K562 (cell line): ENCODE data around the gene ADSS1. TPM values are rescaled to one million over a fixed set of nuclear protein-coding genes. Genes with fewer than 3 reads are reported as not detected.

ENCODE experiments used
- ADNP ChIP-seq: fragments of 200-800 bp; sonication (Bioruptor generic); IDR thresholded peaks from 2 replicates; pipeline ENCODE4 v1.6.1; 2016; ENCODE audit warnings: missing genetic modification characterization, missing compliant biosample characterization
- ARID1B ChIP-seq: fragments of 450-650 bp; IDR thresholded peaks from 2 replicates; pipeline ENCODE4 v1.6.1; 2016; ENCODE audit warnings: antibody characterized with exemption, mild to moderate bottlenecking, inconsistent platforms
- BCLAF1 ChIP-seq, 2 experiments: fragments of 450-650 bp in 1 of 2; IDR thresholded peaks; 2 replicates each; pipeline ENCODE4 v1.6.1; 2011 to 2017; ENCODE audit warnings: low read depth in 2 of 2, antibody characterized with exemption in 1 of 2, borderline replicate concordance in 1 of 2, low read length in 1 of 2, mild to moderate bottlenecking in 1 of 2, mixed read lengths in 1 of 2; ENCODE audit not compliant: control insufficient read depth in 1 of 2
- CC2D1A ChIP-seq: fragments of 450-650 bp; IDR thresholded peaks from 2 replicates; pipeline ENCODE4 v1.6.1; 2017; ENCODE audit warnings: mild to moderate bottlenecking
- DEAF1 ChIP-seq: fragments of 450-650 bp; formaldehyde crosslinking; IDR thresholded peaks from 2 replicates; pipeline ENCODE4 v1.4.0; 2020; ENCODE audit warnings: mild to moderate bottlenecking, moderate library complexity
- FOXK1 ChIP-seq: sonication (generic); formaldehyde crosslinking; IDR thresholded peaks from 2 replicates; pipeline ENCODE4 v1.8.0; 2022; ENCODE audit warnings: missing genetic modification reagents, mild to moderate bottlenecking, borderline replicate concordance
- IRF2 ChIP-seq: sonication (generic); formaldehyde crosslinking; IDR thresholded peaks from 2 replicates; pipeline ENCODE4 v1.8.1; 2022; ENCODE audit warnings: mild to moderate bottlenecking, missing genetic modification reagents
- MAFK ChIP-seq: IDR thresholded peaks from 2 replicates; pipeline ENCODE4 v1.6.1; 2011; ENCODE audit warnings: low read length, improper control_type of control experiment
- MAX ChIP-seq: sonication (generic); formaldehyde crosslinking; IDR thresholded peaks from 2 replicates; pipeline ENCODE4 v1.9.0; 2022; ENCODE audit warnings: mild to moderate bottlenecking, missing genetic modification reagents
- PKNOX1 ChIP-seq: fragments of 450-650 bp; IDR thresholded peaks from 2 replicates; pipeline ENCODE4 v1.6.1; 2016
- POLR2B ChIP-seq: fragments of 450-650 bp; IDR thresholded peaks from 2 replicates; pipeline ENCODE4 v1.6.1; 2018; ENCODE audit warnings: low read depth; ENCODE audit not compliant: partially characterized antibody
- PURB ChIP-seq: sonication (generic); formaldehyde crosslinking; IDR thresholded peaks from 2 replicates; pipeline ENCODE4 v1.9.0; 2021; ENCODE audit warnings: low read depth, mild to moderate bottlenecking, missing genetic modification reagents
- RBFOX2 ChIP-seq: fragments of 200-400 bp; formaldehyde crosslinking; IDR thresholded peaks from 2 replicates; pipeline ENCODE4 v1.6.1; 2017; ENCODE audit warnings: low read depth, mild to moderate bottlenecking, low read length, moderate library complexity
- SAFB ChIP-seq: fragments of 200-400 bp; formaldehyde crosslinking; IDR thresholded peaks from 2 replicates; pipeline ENCODE4 v1.6.1; 2017; ENCODE audit warnings: low read depth, low read length, borderline replicate concordance
- THRA ChIP-seq: fragments of 450-650 bp; IDR thresholded peaks from 2 replicates; pipeline ENCODE4 v1.6.1; 2017; ENCODE audit warnings: mild to moderate bottlenecking, moderate library complexity
- ZC3H11A ChIP-seq: IDR thresholded peaks from 2 replicates; pipeline ENCODE4 v1.6.1; 2012; ENCODE audit warnings: low read depth, low read length, improper control_type of control experiment
- ZNF197 ChIP-seq: fragments of 200-800 bp; sonication (Bioruptor generic); IDR thresholded peaks from 2 replicates; pipeline ENCODE4 v1.6.1; 2016; ENCODE audit warnings: low read depth, missing genetic modification characterization, missing compliant biosample characterization
- ZNF212 ChIP-seq: fragments of 450-650 bp; formaldehyde crosslinking; IDR thresholded peaks from 2 replicates; pipeline ENCODE4 v1.4.0; 2020; ENCODE audit warnings: mild to moderate bottlenecking
- ZNF23 ChIP-seq: fragments of 250-450 bp; sonication (Bioruptor Pico); IDR thresholded peaks from 2 replicates; pipeline ENCODE4 v1.4.0; 2020; ENCODE audit warnings: mild to moderate bottlenecking
- ZNF316 ChIP-seq: fragments of 450-650 bp; IDR thresholded peaks from 2 replicates; pipeline ENCODE4 v1.6.1; 2016
- ZNF586 ChIP-seq: fragments of 450-650 bp; formaldehyde crosslinking; conservative IDR thresholded peaks from 2 replicates; pipeline ENCODE4 v1.4.0; 2020; ENCODE audit warnings: mild to moderate bottlenecking, moderate library complexity
- ZNF75A ChIP-seq: fragments of 450-650 bp; formaldehyde crosslinking; IDR thresholded peaks from 2 replicates; pipeline ENCODE4 v1.4.0; 2020; ENCODE audit warnings: mild to moderate bottlenecking
- ZNF780A ChIP-seq: fragments of 250-450 bp; sonication (Bioruptor Pico); IDR thresholded peaks from 2 replicates; pipeline ENCODE4 v1.5.0; 2021; ENCODE audit warnings: mild to moderate bottlenecking
- polyA plus RNA-seq, 8 experiments: library from polyadenylated mRNA; depleted of rRNA in 4 of 8; stranded (reverse) in 5 of 8; unstranded in 3 of 8; fragments of >200 nt; fragmentation: Nextera tagmentation in 2 of 8; fragmentation: Illumina TruSeq in 1 of 8; extraction: Ambion mirVana in 2 of 8; extraction: Trizol in 1 of 8; gene quantifications; 2 replicates each; pipeline versions ENCODE4 v1.2.1 to v1.2.3, GENCODE V29; 2011 to 2014; ENCODE audit warnings: inconsistent platforms in 1 of 8, missing spikeins in 1 of 8
- total RNA-seq, 7 experiments: library from RNA; depleted of rRNA in 6 of 7; stranded (reverse); fragments of >200 nt in 6 of 7; fragmentation: Illumina TruSeq in 2 of 7; extraction: Trizol in 2 of 7; gene quantifications; 2 replicates each; pipeline versions ENCODE4 v1.2.1 to v1.2.3, GENCODE V29; 2011 to 2021; ENCODE audit warnings: low replicate concordance in 1 of 7

The ADSS1 gene
- total and polyA plus RNA-seq, 9 of the 15 experiments (the other 6 are each of a cell fraction or from before 2014, with no cell fraction given), result 0.53 to 5.9 (median 3.9) TPM

- TF ChIP-seq CC2D1A, result no peak
- no peak for TF ChIP-seq THRA
- no peak for TF ChIP-seq ZNF23
- peak; percentile 92 for TF ChIP-seq ARID1B
- TF ChIP-seq ZNF212 (CRISPR knock-in tag), result no peak
- no peak for TF ChIP-seq POLR2B
- no peak for TF ChIP-seq BCLAF1 (IDR thresholded peaks at IDR 0.05; ENCODE audit: borderline replicate concordance in 1 of 2, control insufficient read depth in 1 of 2, low read depth in 2 of 2, low read length in 1 of 2)
- no peak for TF ChIP-seq IRF2 (CRISPR knock-in tag)
- peak; percentile 36; the same call in 1 of the 2 replicates for TF ChIP-seq MAFK
- TF ChIP-seq ZNF75A (CRISPR knock-in tag), result no peak
- TF ChIP-seq PURB (CRISPR knock-in tag), result no peak
- TF ChIP-seq ADNP (tag), result no peak
- no peak for TF ChIP-seq ZC3H11A
- no peak for TF ChIP-seq DEAF1 (CRISPR knock-in tag)
- TF ChIP-seq ZNF316, result 0 out of 2 replicates have a peak, but pooled peaks have one; percentile 14
- TF ChIP-seq SAFB, result no peak
- peak; percentile 44 for TF ChIP-seq RBFOX2
- no peak for TF ChIP-seq FOXK1
- no peak for TF ChIP-seq ZNF586 (CRISPR knock-in tag)
- TF ChIP-seq PKNOX1, result peak; percentile 42
- no peak for TF ChIP-seq ZNF197 (CRISPR knock-in tag)
- no peak for TF ChIP-seq ZNF780A (CRISPR knock-in tag)
- TF ChIP-seq MAX (CRISPR knock-in tag), result peak; percentile 81
Measured at GRCh38 chr14:104700747-104701217, 23.2 kb upstream of the ADSS1 start (continued).
